Nephron progenitor cell (in vitro differentiated cells): ENCODE data around the gene LHX5.
A peak's percentile ranks its signal among the peaks of the same experiment; 100 is the strongest.

Experiments
- DNase-seq: peaks from one replicate; pipeline ENCODE4 v3.0.0; 2021
- H3K27ac Mint-ChIP-seq: 2 replicates; pipeline ENCODE4 v1.8.0; 2021; ENCODE audit warnings: mild to moderate bottlenecking, moderate library complexity, mixed read lengths
- H3K27me3 Mint-ChIP-seq: 2 replicates; pipeline ENCODE4 v1.8.0; 2021; ENCODE audit warnings: mild to moderate bottlenecking, low read depth, mixed read lengths; ENCODE audit not compliant: poor library complexity
- H3K36me3 Mint-ChIP-seq: 2 replicates; pipeline ENCODE4 v1.8.0; 2021; ENCODE audit warnings: low read depth, mixed read lengths
- H3K4me1 Mint-ChIP-seq: 2 replicates; pipeline ENCODE4 v1.8.0; 2021; ENCODE audit warnings: mixed read lengths
- H3K4me3 Mint-ChIP-seq: 2 replicates; pipeline ENCODE4 v1.8.0; 2021; ENCODE audit warnings: mild to moderate bottlenecking, moderate library complexity, mixed read lengths
- H3K9me3 Mint-ChIP-seq: 2 replicates; pipeline ENCODE4 v1.8.0; 2021; ENCODE audit warnings: mild to moderate bottlenecking, moderate library complexity, mixed read lengths
- TF ChIP-seq, protein P1 (sequence below): fragments of 200-600 bp; sonication (generic); IDR thresholded peaks from 2 replicates; pipeline ENCODE4 v1.5.0; 2021; ENCODE audit warnings: antibody characterized with exemption

LHX5 gene

DNA sequence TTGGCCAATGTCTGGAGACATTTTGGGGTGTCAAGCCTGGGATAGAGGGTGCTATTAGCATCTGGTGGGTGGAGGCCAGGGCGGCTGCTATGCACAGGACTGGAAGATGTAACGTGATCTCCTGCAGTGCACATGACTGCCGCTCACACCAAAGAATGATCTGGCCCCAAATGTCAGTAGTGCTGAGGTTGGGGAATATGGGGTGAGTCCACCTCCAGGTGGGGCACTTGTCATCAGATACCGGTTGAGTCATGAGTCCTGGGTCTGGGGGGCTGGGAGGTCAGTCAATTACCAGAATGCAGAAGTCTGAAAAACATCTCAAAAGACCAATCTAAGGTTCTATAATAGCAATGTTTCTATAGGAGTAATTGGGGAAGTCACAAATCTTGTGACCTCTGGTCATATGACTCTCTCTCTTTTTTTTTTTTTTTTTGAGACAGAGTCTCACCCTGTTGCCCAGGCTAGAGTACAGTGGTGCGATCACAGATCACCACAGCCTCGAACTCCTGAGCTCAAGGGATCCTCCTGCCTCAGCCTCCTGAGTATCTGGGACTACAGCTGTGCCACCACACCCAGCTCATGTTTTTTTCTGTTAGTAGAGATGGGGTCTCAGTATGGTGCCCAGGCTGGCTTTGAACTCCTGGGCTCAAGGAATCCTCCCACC lies 55.4 kb downstream of the LHX5 start:
- no peak for DNase-seq
- Mint-ChIP-seq H3K27me3 (peaks cover 7% of the 10 kb centered on the region), H3K36me3 (no peaks in the 10 kb centered on the region), H3K9me3 (no peaks in the 10 kb centered on the region), H3K4me1 (peaks cover 29% of the 10 kb centered on the region), H3K27ac (no peak overlapping the region), H3K4me3 (no peak overlapping the region)
- TF ChIP-seq, protein P1, sequence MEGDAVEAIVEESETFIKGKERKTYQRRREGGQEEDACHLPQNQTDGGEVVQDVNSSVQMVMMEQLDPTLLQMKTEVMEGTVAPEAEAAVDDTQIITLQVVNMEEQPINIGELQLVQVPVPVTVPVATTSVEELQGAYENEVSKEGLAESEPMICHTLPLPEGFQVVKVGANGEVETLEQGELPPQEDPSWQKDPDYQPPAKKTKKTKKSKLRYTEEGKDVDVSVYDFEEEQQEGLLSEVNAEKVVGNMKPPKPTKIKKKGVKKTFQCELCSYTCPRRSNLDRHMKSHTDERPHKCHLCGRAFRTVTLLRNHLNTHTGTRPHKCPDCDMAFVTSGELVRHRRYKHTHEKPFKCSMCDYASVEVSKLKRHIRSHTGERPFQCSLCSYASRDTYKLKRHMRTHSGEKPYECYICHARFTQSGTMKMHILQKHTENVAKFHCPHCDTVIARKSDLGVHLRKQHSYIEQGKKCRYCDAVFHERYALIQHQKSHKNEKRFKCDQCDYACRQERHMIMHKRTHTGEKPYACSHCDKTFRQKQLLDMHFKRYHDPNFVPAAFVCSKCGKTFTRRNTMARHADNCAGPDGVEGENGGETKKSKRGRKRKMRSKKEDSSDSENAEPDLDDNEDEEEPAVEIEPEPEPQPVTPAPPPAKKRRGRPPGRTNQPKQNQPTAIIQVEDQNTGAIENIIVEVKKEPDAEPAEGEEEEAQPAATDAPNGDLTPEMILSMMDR: no peak

DNA sequence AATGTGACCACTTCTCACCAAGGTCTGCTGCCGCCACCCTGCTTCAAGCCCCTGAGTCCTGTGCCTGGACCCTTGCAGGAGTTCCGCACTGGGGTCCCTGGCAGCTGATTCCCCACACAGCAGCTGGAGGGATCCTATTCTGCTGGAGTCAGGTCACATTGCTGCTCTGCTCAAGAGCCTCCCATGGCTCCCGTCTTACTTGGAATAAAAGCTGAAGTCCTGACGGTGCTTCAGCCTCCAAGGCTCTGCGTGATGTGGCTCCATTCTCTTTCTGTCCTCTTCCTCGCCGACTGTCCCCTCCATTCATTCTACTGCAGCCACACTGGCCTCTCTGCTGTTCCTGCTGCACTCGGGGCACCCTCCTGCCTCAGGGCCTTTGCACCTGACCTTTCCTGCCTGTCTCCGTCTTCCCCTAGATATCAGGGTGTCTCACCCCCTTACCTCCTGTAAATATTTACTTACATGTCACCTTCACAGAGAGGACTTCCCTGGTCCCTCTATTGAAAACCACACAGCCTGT lies 57.1 kb downstream of the LHX5 start:
- Mint-ChIP-seq H3K27me3 (peaks cover 22% of the 10 kb centered on the region), H3K4me1 (peaks cover 29% of the 10 kb centered on the region), H3K36me3 (no peaks in the 10 kb centered on the region), H3K9me3 (no peaks in the 10 kb centered on the region), H3K4me3 (no peak overlapping the region), H3K27ac (peak overlapping the region; percentile 63)
- TF ChIP-seq, protein P1: no peak
- DNase-seq: no peak

DNA sequence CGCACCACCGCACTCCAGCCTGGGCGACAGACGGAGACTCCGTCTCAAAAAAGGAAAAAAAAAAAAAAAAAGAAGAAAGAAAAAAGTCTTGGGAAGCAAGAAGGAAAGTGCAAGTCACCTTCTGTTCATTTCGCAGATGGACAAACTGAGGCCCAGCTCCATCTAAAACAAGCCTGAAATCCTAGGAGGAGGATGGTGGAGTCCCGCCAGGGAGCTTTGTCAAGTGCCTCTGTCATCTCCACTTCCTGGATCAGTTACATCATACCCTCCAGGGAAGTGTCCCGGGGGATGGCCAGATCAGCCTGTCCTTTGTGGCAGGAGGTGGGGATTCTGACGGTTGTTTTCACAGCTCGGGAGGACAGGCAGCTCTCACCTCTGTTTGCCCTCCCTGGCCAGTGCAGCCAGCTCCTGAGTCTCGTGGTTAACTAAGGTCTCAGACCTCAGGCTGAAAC lies 58.2 kb downstream of the LHX5 start:
- DNase-seq: no peak
- Mint-ChIP-seq H3K27ac (no peak overlapping the region), H3K9me3 (no peaks in the 10 kb centered on the region), H3K27me3 (peaks cover 29% of the 10 kb centered on the region), H3K4me3 (no peak overlapping the region), H3K36me3 (no peaks in the 10 kb centered on the region), H3K4me1 (peaks cover 21% of the 10 kb centered on the region)
- TF ChIP-seq, protein P1: no peak
